Measurements from ENCODE around the gene HOXA4. TPM values are rescaled to one million over a fixed set of nuclear protein-coding genes. Genes with fewer than 3 reads are reported as not detected.

The HOXA4 gene
- total RNA-seq, result 10.0 TPM

GRCh38 chr7:27130540-27131389 is at the start of gene HOXA4:
Gene HOXA4, minus strand, starts transcription at chr7:27130757. Its CDS starts 24 bp downstream, at chr7:27130733.
- ATAC-seq (peak; percentile 97), DNase-seq (ENCODE audit: low spot score) (peak; percentile 96)
- intact Hi-C loops (cut with DNase I), result no loop called here

GRCh38 chr7:27179503-27180430 is 49.2 kb upstream of the HOXA4 start:
- intact Hi-C loops (cut with DNase I), result no loop called here
- ATAC-seq, result peak; percentile 80
- peak; percentile 89 for DNase-seq (ENCODE audit: low spot score)

DNA sequence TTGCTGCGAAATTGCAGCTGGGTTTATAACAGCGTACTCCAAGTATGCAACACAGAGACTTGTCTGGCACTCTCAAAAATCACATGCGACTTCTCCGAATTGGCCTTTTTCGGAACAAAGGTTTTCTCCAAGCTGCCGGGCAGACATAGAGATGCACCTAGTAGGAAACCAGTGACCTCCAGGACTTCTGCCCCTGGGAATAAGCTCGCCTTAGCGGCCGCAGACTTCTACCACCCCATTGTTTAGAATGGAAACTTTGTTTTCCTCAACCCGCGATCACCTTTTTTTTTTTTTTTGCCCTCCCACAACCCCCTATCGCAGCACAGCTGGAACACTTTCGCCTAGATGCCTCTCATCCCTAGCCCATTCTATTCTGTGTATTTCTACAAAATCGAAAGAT is 48.5 kb upstream of the HOXA4 start:
- intact Hi-C loops (cut with DNase I), result no loop called here
- no peak for ATAC-seq
- peak; percentile 56 for DNase-seq (ENCODE audit: low spot score)

DNA sequence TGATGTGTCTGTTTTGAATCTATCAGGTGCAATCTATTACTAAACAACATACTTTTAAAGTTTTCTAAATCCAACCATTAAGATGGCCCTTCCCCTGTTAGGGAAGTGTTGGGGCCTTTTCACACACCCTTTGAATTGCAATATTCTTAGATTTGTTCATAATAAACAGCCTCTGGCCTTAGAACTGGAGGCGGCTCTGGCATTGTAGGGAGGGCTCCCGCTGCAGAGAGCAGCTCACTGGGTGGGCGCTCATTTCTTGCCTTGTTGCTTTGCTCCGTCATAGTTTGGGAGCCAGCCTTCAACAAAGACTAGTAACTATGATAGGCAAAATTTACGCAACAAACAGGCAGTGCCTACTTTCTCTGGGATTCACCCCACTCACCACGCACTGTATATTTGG is 47.8 kb upstream of the HOXA4 start:
- DNase-seq (ENCODE audit: low spot score), result peak; percentile 54

DNA sequence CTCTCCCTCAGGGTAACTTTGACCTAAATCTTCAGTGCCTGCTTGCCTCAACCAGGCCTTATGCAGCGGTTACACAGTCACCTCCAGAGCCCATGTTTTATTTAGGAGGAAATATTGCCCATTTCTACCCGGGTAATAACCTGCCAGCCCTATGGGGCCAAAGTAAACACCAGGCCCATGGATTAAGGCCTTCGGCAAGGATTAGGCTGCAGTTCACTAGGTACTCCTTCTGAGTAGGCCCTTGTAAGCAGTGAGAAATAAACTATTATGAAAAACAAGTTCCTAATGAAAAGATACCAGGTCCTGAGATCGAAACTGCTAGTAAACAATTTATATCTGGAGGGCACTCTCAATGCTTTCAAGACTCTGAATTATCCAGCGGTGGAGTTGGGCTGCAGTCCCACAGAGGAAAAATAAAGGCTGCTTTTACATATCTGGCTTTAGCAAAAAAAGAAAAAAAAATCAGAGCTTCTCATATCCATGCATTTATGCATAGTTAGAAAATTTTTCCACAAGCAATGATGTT is 47.3 kb upstream of the HOXA4 start:
- ATAC-seq (no peak), DNase-seq (ENCODE audit: low spot score) (no peak)
- intact Hi-C loops (cut with DNase I), result no loop called here

More for the DNA sequence above, 47.8 kb upstream of the HOXA4 start:
- intact Hi-C loops (cut with DNase I), result no loop called here
- peak; percentile 27 for ATAC-seq

GRCh38 chr7:27176962-27177794 is 46.6 kb upstream of the HOXA4 start:
- peak; percentile 57 for DNase-seq (ENCODE audit: low spot score)

DNA sequence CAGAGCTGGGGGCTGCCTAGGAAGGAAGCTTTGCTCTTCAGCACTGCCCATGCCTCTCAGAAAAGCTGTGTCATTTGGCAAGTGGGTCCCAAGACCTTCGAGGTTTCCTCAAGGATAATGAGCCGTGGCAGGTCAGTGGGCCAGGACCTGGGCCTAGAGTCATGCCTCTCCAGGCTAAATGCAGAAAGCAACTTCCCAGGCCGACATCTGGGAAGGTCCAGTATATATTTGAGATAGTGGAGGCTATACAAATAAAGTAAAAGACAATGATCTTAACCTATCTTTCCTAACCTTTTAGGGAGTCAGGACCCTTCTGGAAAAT is 45.9 kb upstream of the HOXA4 start:
- DNase-seq (ENCODE audit: low spot score), result no peak
- intact Hi-C loops (cut with DNase I), result no loop called here
- no peak for ATAC-seq

More at GRCh38 chr7:27176962-27177794, 46.6 kb upstream of the HOXA4 start:
- ATAC-seq, result no peak
- intact Hi-C loops (cut with DNase I), result no loop called here

DNA sequence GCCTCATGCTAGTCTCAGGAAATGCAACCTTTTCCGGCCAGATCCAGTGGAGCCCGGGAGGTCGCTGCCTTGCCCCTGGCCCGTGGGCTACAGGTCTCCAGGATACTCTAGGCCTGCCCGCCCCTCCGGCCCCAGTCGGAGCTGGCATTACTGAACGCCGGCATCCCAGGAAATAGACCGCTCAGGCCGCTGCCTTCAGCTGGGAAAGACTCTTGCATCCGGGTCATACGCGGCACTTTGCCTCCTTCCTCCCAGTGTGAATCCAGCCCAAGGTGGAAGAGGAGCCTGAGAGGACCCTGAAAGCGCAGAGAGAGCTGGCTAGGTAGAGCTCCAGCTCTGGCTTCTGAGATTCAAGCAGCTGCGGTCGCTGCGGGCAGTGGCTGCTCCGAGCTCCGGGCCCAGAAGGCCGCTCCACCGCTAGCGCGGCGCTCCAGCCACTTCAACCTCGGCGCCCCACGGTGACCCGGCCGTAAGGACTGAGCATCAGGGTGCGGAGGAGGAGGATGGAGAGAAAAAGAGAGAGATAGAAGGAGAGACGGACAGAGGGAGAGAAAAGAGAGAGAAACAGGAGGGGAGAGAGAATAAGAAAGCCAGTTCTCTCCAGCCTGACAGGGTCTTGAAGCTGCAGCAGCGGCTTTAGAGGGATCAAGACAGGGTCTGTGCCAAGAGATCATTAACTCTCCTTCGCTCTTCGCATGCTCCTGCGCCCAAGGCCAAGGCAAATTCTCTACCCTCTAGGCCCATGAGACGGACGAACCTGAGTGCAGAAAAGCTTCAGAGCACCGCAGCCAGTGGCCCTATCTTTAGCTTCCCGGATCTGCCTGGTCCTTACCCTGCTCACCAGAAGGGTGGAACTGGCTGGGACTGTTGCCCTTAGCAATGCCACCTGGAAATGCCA is 45.3 kb upstream of the HOXA4 start:
- intact Hi-C loops (cut with DNase I), result no loop called here
- DNase-seq (ENCODE audit: low spot score) (peak; percentile 64), ATAC-seq (no peak)

GRCh38 chr7:27174874-27175625 is 44.5 kb upstream of the HOXA4 start:
- ATAC-seq, result peak; percentile 2
- peak; percentile 51 for DNase-seq (ENCODE audit: low spot score)
- intact Hi-C loops (cut with DNase I), result no loop called here

DNA sequence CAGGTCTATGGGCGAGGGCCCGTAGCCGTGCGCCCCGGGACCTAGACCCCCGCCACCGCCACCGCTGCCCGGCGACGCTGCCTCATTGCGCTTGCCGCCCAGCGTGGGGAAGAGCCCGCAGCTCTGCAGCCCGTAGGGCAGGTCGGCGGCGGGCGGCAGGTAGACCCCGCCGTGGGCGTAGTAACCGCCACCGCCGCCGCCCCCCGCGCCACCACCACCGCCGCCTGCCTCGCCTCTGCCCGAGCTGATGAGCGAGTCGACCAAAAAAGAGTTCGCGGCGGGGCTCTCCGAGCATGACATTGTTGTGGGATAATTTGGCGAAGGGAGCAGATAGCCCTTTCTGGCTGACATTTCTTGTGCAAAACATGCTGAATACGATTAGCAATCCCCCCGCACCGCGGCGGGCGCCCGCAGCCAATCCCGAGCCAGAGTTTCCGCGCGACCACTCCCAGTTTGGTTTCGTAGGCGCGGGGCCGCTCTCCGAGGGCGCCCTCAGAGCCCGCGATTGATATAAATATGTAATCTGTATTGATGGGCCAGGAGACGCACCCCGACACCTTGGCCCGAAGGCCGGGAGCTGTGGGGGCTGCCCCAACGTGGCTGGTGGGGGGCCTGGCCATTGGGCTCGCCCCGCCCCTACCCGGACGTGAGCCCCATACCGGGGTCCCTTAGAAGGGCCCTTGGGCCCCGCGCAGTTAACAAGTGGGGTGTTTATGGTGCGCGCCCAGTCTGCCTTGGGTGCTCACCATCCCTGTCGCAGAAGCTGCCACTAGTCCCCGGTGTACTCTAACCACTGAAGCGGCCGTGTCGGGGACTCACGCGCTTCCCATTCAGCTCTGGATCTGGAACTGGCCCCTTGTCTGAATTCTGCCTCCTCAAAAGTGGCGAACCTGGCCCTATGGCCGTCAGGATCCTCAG is 43.7 kb upstream of the HOXA4 start, which contains the start of gene HOXA10:
TSS of gene HOXA10 (minus strand) at position 365 of the 918 bp plus-strand sequence. CDS start at position 351, 14 bp downstream.
- DNase-seq (ENCODE audit: low spot score) (peak; percentile 83), ATAC-seq (peak; percentile 31)
- intact Hi-C loops (cut with DNase I), result no loop called here

GRCh38 chr7:27173511-27173955 is 43.0 kb upstream of the HOXA4 start:
- ATAC-seq (no peak), DNase-seq (ENCODE audit: low spot score) (peak; percentile 65)
- intact Hi-C loops (cut with DNase I), result no loop called here

DNA sequence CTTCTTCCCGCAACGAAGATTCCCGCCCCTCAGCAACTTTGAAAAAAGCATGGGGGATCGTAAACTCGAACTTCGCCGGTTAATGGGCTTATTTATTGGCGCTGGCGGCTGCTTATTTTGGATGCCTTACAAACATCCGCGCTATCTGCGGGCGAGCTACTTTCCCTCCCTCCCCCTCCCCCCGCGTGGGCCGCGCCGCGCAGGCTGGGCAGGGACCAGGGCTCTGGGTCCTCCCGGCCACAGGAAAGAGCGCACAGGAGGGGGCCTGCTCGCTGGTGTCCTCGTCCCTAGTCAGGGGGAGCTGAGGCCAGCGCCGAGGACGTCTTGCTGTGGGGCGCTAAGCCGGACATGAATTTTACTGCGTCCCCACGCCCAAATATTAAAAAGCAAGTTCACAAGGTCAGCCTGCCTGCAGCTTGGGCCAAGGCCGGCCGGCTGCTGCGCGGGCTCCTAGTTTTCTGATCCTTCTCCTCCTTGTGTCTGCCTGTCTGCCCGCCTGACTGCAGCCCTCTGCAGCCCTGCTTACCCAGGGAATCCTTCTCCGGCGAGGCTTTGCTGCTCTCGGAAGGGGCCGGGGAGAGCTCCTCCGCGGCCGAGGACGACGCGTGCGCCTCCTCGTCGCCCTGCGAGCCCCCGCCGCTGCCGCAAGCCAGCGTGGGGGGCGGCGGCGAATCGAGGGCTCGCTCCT is 42.4 kb upstream of the HOXA4 start:
- peak; percentile 78 for ATAC-seq
- intact Hi-C loops (cut with DNase I), result no loop called here

GRCh38 chr7:27172315-27172774 is 41.8 kb upstream of the HOXA4 start:
- peak; percentile 59 for DNase-seq (ENCODE audit: low spot score)
- intact Hi-C loops (cut with DNase I), result no loop called here

More for the DNA sequence above, 42.4 kb upstream of the HOXA4 start:
- peak; percentile 91 for DNase-seq (ENCODE audit: low spot score)

GRCh38 chr7:27171637-27172314 is 41.2 kb upstream of the HOXA4 start:
- intact Hi-C loops (cut with DNase I), result no loop called here
- ATAC-seq, result no peak
- peak; percentile 59 for DNase-seq (ENCODE audit: low spot score)

More at GRCh38 chr7:27172315-27172774, 41.8 kb upstream of the HOXA4 start:
- peak; percentile 0 for ATAC-seq

- no peak for ATAC-seq
- intact Hi-C loops (cut with DNase I), result no loop called here
- DNase-seq (ENCODE audit: low spot score), result peak; percentile 59
Observed at GRCh38 chr7:27171325-27171636, 40.7 kb upstream of the HOXA4 start.
